Large intestine (tissue), 3 donors: Measurements from ENCODE around the gene MRAP. TPM values are rescaled to one million over a fixed set of nuclear protein-coding genes. Genes with fewer than 3 reads are reported as not detected.
"Not testable (repeated sequence)": the region's sequence is repeated elsewhere in the genome, so short reads cannot be mapped to it uniquely, and the experiment has no call there.

Experiments
- DNase-seq, 2 donors: peaks; one replicate each; pipeline versions ENCODE4 v3.0.0 to v3.0.0-alpha.2; 2013
- H3K27ac ChIP-seq: one replicate; pipeline ENCODE4 v1.5.1; 2013; ENCODE audit warnings: low read length
- H3K27me3 ChIP-seq: 2 replicates; pipeline ENCODE4 v1.6.1; 2013; ENCODE audit warnings: low read length; ENCODE audit not compliant: control insufficient read depth, insufficient read depth
- H3K36me3 ChIP-seq: 2 replicates; pipeline ENCODE4 v1.6.1; 2013; ENCODE audit warnings: low read length; ENCODE audit not compliant: control insufficient read depth, insufficient read depth
- H3K4me1 ChIP-seq: one replicate; pipeline ENCODE4 v1.6.1; 2013; ENCODE audit warnings: low read length; ENCODE audit not compliant: control insufficient read depth, insufficient read depth
- H3K4me3 ChIP-seq: one replicate; pipeline ENCODE4 v1.5.1; 2013; ENCODE audit warnings: low read length
- H3K9me3 ChIP-seq: one replicate; pipeline ENCODE4 v1.6.1; 2013; ENCODE audit warnings: mild to moderate bottlenecking, low read depth, low read length, moderate library complexity; ENCODE audit not compliant: control insufficient read depth
- WGBS: methylation state at CpG from one replicate; pipeline ENCODE4 v1.1.5; 2013; ENCODE audit warnings: low lambda C conversion rate; ENCODE audit not compliant: insufficient coverage; 5-methylcytosine and 5-hydroxymethylcytosine counted together
- polyA plus RNA-seq: library from polyadenylated mRNA; unstranded; fragments of 120-200 nt; gene quantifications from one replicate; pipeline ENCODE4 v1.2.1, GENCODE V29; 2013

Gene MRAP
- polyA plus RNA-seq, 1 donor = 0.72 TPM

DNA sequence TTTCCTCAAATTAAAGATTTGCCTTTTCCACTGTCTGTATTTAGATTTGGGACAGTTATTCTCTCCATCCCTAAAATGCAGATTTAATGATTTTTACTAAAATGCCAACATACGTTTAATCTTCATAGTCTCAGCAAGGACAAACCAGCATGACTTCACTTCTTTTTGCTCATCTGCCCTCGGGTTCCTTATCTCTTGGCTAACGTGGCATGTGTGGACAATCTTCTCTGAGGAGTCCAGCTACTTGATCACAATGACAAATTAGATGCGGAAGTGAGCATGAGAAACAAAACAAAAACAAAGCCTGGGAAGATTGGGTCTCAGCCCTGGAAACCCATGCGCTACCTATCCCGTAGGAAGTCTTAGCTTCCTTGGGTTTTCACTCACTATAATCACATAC is 1.0 kb downstream of the MRAP start:
- no peak for DNase-seq
- H3K4me1 ChIP-seq = no peaks in the 10 kb centered on the region
- WGBS = 73% methylated on average over 2 of the region's 6 CpGs
- H3K9me3 ChIP-seq = no peaks in the 10 kb centered on the region
- no peaks in the 10 kb centered on the region for H3K27me3 ChIP-seq
- H3K4me3 ChIP-seq = no peak overlapping the region
- no peak overlapping the region for H3K27ac ChIP-seq
- H3K36me3 ChIP-seq = peaks cover 6% of the 10 kb centered on the region

DNA sequence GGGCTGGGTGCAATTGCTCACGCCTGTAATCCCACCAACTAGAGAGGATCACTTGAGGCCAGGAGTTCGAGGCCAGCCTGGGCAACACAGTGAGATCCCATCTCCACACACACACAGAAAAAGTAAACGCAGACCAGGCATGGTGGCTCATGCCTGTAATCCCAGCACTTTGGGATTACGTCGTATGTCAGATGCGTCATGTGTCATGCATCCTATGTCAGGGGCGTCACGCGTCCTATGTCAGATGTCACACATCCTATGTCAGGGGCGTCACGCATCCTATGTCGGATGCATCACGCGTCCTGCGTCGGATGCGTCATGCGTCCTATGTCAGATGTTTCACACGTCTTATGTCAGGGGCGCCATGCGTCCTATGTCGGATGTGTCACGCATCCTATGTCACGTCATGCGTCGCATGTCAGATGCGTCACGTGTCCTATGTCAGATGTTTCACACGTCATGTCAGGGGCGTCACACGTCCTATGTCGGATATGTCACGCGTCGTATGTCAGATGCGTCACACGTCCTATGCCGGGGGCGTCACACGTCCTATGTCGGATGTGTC is 1.5 kb downstream of the MRAP start:
- H3K27ac ChIP-seq = no peak overlapping the region
- H3K4me3 ChIP-seq = no peak overlapping the region
- no peaks in the 10 kb centered on the region for H3K4me1 ChIP-seq
- peaks cover 6% of the 10 kb centered on the region for H3K36me3 ChIP-seq
- no peak for DNase-seq
- no CpG with 5 or more reads among the region's 41 CpGs for WGBS
- H3K27me3 ChIP-seq = no peaks in the 10 kb centered on the region
- no peaks in the 10 kb centered on the region for H3K9me3 ChIP-seq

DNA sequence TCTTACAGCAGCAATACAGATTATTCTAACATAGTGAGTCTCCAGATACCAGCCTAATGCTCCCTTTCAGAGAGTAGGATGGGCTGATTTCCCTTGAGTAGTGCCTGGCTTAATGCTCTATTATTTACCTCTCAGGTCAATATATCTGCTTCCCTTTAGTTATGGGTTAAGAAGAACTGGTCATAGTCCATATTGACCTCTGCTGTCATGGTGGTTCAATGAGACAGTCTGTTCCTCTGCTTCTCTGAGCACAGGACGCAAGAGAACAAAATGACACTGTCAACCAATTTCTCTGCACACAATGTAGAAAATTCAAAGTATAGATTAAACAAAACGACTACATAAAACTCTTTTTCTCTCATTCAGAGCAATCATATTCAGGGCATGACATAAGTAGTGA is 2.9 kb downstream of the MRAP start:
- Histone ChIP-seq H3K27me3 (no peaks in the 10 kb centered on the region), H3K4me3 (no peak overlapping the region), H3K36me3 (peaks cover 6% of the 10 kb centered on the region), H3K4me1 (no peaks in the 10 kb centered on the region), H3K27ac (no peak overlapping the region), H3K9me3 (no peaks in the 10 kb centered on the region)
- no CpG with 5 or more reads among the region's 2 CpGs for WGBS
- no peak for DNase-seq

DNA sequence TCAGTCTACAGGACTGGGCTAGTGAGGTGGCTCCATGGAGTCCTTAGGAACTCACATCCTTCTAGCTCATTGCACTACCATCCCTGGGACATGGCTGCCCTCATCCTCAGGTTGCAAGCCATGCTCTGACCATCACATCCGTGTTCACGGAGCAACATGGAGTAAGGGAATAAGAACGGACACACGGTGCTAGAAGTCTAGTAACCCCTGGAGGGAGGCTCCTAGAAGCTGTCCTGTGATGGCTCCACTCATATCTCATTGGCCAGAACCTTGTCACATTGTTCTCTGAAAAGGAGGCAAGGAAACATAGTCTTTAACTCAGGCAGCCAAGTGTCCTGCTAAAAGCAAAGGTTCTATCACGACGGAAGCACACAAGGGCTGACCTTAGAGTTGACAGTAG is 3.9 kb downstream of the MRAP start:
- Histone ChIP-seq H3K27ac (no peak overlapping the region), H3K4me3 (no peak overlapping the region), H3K36me3 (peaks cover 6% of the 10 kb centered on the region), H3K4me1 (no peaks in the 10 kb centered on the region), H3K9me3 (no peaks in the 10 kb centered on the region), H3K27me3 (no peaks in the 10 kb centered on the region)
- no CpG with 5 or more reads among the region's 6 CpGs for WGBS
- DNase-seq = no peak

DNA sequence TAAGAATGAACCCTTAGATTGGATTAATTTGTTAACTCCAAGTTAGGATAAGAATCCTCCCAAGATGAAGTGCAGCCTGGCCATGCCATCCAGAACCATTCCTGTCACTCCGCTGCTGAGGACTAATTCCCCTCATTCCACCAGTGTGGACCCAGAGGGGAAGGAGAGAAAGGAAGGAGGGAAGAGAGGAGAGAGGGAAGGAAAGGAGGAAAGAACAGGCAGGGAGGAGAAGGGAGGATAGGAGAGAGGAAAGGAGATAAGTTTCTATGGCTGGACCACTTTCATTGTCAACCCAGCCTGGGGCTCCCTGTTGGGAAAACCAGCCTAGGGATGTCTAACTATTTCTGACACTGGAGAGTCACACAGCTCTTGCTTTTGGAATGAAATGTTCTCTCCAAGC is 4.7 kb downstream of the MRAP start:
- H3K4me3 ChIP-seq = no peak overlapping the region
- DNase-seq = no peak
- no CpG with 5 or more reads among the region's 1 CpG for WGBS
- H3K36me3 ChIP-seq = peaks cover 6% of the 10 kb centered on the region
- H3K4me1 ChIP-seq = no peaks in the 10 kb centered on the region
- H3K9me3 ChIP-seq = no peaks in the 10 kb centered on the region
- H3K27ac ChIP-seq = no peak overlapping the region
- no peaks in the 10 kb centered on the region for H3K27me3 ChIP-seq

DNA sequence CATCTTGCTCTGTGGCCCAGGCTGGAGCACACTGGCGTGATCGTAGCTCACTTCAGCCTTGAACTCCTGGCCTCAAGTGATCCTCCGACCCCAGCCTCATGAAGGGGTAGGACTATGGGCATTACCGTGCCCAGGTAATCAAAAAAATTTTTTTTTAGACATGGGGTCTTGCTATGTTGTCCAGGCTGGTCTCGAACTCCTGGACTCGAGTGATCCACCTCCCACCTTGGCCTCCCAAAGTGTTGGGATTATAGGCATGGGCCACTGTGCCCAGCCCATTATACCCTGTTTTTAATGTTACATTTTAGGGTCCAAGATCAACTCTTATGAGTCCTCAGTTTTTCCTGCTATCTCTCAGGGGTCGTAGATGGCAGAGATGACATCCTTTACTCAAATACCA is 6.3 kb downstream of the MRAP start:
- Histone ChIP-seq H3K27me3 (no peaks in the 10 kb centered on the region), H3K4me3 (no peak overlapping the region), H3K9me3 (no peaks in the 10 kb centered on the region), H3K27ac (no peak overlapping the region), H3K4me1 (no peaks in the 10 kb centered on the region), H3K36me3 (peaks cover 11% of the 10 kb centered on the region)
- no peak for DNase-seq
- 100% methylated on average over 1 of the region's 7 CpGs for WGBS

DNA sequence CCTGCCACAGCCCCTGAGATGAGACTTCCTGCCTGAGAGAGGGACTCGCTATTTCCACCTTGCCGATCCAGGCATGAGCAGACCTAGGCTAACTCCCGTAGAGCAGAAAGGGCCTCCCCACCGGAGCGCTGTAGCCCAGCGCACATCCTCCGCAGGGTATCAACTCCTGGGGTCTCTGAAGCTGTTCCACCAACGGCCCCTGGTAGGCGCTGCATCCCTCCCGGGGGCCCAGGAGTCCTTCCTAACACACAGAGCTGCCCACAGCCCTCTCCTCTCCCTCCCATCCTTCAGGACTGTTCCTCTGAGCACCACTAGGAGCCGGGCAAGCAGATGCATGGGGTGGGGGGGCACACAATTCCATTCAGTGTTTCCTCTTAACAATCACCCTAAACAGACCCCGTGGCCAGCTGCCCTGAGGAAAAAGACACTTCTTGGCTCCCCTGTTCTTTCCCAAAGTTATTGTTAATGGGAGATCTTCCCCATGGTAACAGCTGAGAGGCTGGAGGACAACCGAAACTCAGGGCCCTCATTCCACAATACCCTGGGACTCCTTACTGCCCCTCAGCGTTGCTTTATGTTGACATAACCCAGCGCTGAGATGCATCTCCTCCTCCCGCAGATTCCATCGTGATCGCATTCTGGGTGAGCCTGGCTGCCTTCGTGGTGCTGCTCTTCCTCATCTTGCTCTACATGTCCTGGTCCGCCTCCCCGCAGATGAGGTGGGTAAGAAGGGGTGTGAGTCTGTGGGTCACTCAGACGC is 7.5 kb downstream of the MRAP start:
- H3K4me1 ChIP-seq = no peaks in the 10 kb centered on the region
- WGBS = 40% methylated on average over 1 of the region's 22 CpGs
- H3K4me3 ChIP-seq = no peak overlapping the region
- peak; percentile 12 to 18 for DNase-seq
- H3K36me3 ChIP-seq = peaks cover 11% of the 10 kb centered on the region
- H3K27ac ChIP-seq = no peak overlapping the region
- H3K27me3 ChIP-seq = no peaks in the 10 kb centered on the region
- H3K9me3 ChIP-seq = no peaks in the 10 kb centered on the region

DNA sequence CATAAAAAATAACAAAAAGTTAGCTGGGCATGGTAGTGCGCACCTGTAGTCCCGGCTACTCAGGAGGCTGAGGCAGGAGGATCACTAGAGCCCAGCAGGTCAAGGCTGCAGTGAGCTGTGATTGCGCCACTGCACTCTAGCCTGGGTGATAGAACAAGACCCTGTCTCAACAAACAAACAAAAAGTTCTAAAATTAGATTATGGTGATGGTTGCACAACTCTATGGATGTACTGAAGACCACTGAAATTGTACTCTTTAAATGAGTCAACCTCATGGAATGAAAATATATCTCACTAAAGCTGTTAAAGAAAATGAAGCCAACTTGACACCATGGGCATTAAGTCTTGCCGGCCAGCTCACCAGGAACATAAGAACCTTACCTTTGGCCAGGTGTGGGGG is 9.1 kb downstream of the MRAP start:
- no peak overlapping the region for H3K4me3 ChIP-seq
- DNase-seq = no peak
- no peaks in the 10 kb centered on the region for H3K4me1 ChIP-seq
- H3K36me3 ChIP-seq = peaks cover 22% of the 10 kb centered on the region
- H3K9me3 ChIP-seq = no peaks in the 10 kb centered on the region
- H3K27me3 ChIP-seq = no peaks in the 10 kb centered on the region
- no peak overlapping the region for H3K27ac ChIP-seq
- WGBS = 100% methylated on average over 1 of the region's 4 CpGs

DNA sequence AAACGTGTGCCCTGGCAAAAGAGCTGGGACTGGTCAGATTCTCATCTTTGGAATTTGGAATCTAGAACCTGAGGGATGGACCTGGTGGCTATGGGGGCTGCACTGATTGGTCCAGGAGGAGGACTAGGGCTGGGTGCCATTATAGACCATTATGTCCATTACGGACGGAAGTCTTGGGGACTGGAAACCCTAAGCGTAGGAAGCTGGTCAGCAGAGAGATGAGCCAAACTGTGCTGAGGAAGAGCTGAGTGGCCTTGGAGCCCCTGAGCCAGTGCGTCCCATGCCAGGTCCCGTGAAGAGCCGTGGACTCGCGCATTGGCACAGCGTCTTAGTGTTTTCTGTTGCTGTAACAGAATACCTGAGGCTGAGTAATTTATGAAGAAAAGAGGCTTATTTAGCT is 10.0 kb downstream of the MRAP start:
- Histone ChIP-seq H3K9me3 (no peaks in the 10 kb centered on the region), H3K4me1 (no peaks in the 10 kb centered on the region), H3K4me3 (no peak overlapping the region), H3K27ac (no peak overlapping the region), H3K27me3 (no peaks in the 10 kb centered on the region), H3K36me3 (peaks cover 32% of the 10 kb centered on the region)
- no peak for DNase-seq
- no CpG with 5 or more reads among the region's 10 CpGs for WGBS

DNA sequence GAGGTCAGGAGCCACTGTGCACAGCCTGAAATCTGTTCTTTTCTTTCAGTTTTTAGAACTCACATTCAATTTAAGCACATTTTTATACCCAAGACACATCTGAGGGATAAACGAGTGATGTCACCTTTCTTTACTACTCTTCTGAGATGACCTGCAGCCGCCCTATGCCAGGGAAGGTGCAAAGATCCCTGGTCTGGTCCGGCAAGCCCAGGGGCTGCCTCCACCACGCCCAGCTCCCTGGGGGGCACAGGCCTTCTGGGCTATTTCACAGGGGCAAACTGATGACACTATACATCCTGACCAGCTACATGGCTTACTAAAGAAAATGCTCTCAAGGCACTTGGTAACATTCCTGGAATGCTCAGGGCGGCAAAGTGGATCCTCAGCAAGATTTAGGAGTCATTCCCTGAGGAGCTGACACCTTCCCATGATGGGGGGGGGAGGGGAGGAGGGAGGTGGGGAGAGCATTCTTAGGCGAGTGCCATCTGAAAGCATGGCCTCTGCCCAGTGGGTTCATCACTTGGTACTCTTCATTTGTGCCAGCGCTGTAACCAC is 11.3 kb downstream of the MRAP start:
- H3K4me3 ChIP-seq = no peak overlapping the region
- no peaks in the 10 kb centered on the region for H3K9me3 ChIP-seq
- 90% methylated on average over 2 of the region's 7 CpGs for WGBS
- H3K4me1 ChIP-seq = no peaks in the 10 kb centered on the region
- no peak overlapping the region for H3K27ac ChIP-seq
- H3K36me3 ChIP-seq = peaks cover 39% of the 10 kb centered on the region
- no peaks in the 10 kb centered on the region for H3K27me3 ChIP-seq
- no peak for DNase-seq

DNA sequence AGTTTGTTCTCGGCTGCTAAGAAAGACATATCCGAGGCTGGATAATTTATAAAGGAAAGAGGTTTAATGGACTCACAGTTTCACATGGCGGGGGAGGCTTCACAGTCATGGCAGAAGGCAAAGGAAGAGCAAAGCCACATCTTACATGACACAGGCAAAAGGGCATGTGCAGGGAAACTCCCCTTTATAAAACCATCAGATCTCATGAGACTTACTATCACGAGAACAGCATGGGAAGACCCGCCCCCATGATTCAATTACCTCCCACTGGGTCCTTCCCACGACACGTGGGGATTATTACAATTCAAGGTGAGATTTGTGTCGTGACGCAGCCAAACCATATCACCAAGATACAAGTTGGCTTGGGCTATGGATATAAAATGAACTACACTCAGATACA is 12.3 kb downstream of the MRAP start:
- H3K36me3 ChIP-seq = peaks cover 47% of the 10 kb centered on the region
- not testable (repeated sequence) for H3K9me3 ChIP-seq, H3K27ac ChIP-seq, H3K4me3 ChIP-seq, H3K27me3 ChIP-seq, DNase-seq, H3K4me1 ChIP-seq
- 100% methylated on average over 2 of the region's 9 CpGs for WGBS
